NT2/D1 (cell line): ENCODE measurements around the gene CHID1.

Experiments used
- DNase-seq: peaks from one replicate; pipeline ENCODE4 v3.0.0-alpha.2; 2011; ENCODE audit warnings: low read depth, low spot score
- H3K27me3 ChIP-seq: 2 replicates; pipeline ENCODE4 v1.6.0; 2011; ENCODE audit warnings: mild to moderate bottlenecking; ENCODE audit not compliant: insufficient read length, insufficient read depth
- H3K36me3 ChIP-seq: 2 replicates; pipeline ENCODE4 v1.6.1; 2011; ENCODE audit warnings: mild to moderate bottlenecking, low read length, mixed read lengths; ENCODE audit not compliant: insufficient read depth, insufficient read length
- H3K4me1 ChIP-seq: 2 replicates; pipeline ENCODE4 v1.5.1; 2011; ENCODE audit not compliant: insufficient read depth, insufficient read length
- H3K4me3 ChIP-seq: 2 replicates; pipeline ENCODE4 v1.5.1; 2011; ENCODE audit warnings: low read depth; ENCODE audit not compliant: insufficient read length
- H3K9ac ChIP-seq: 2 replicates; pipeline ENCODE4 v1.6.0; 2011; ENCODE audit warnings: low read depth; ENCODE audit not compliant: insufficient read length
- H3K9me3 ChIP-seq: 2 replicates; pipeline ENCODE4 v1.5.1; 2011; ENCODE audit warnings: mild to moderate bottlenecking, low read length; ENCODE audit not compliant: insufficient read depth
- SUZ12 ChIP-seq: IDR thresholded peaks from 2 replicates; pipeline ENCODE4 v1.6.1; 2011; ENCODE audit not compliant: insufficient read length, insufficient read depth; ENCODE audit errors: extremely low read depth
- YY1 ChIP-seq: IDR thresholded peaks from 2 replicates; pipeline ENCODE4 v1.6.1; 2011; ENCODE audit not compliant: insufficient read length, insufficient read depth
- ZNF274 ChIP-seq: IDR thresholded peaks from 2 replicates; pipeline ENCODE4 v1.6.1; 2011; ENCODE audit warnings: mild to moderate bottlenecking, low read depth, low read length

CHID1 gene

DNA sequence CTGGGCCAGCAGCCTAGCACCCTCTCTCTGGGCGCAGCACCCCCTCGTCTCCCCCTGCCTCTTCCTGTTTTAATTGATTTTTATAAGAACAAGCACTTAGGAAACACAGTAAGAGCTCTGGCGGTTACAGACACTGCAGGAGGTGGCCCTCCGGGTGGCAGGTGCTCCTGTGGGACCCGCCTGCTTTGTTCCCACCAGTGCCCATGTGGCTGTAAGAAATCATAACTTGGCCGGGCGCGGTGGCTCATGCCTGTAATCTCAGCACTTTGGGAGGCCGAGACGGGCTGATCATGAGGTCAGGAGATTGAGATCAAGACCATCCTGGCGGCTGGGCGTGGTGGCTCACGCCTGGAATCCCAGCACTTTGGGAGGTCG, 49.5 kb downstream of the CHID1 start:
- Histone ChIP-seq H3K36me3 (peaks cover 28% of the 10 kb centered on the region), H3K4me1 (peaks cover 60% of the 10 kb centered on the region), H3K9me3 (no peaks in the 10 kb centered on the region), H3K27me3 (no peaks in the 10 kb centered on the region), H3K9ac (no peak overlapping the region), H3K4me3 (no peak overlapping the region)
- TF ChIP-seq YY1 = no peak
- TF ChIP-seq SUZ12 = no peak
- TF ChIP-seq ZNF274 = no peak
- DNase-seq = no peak

DNA sequence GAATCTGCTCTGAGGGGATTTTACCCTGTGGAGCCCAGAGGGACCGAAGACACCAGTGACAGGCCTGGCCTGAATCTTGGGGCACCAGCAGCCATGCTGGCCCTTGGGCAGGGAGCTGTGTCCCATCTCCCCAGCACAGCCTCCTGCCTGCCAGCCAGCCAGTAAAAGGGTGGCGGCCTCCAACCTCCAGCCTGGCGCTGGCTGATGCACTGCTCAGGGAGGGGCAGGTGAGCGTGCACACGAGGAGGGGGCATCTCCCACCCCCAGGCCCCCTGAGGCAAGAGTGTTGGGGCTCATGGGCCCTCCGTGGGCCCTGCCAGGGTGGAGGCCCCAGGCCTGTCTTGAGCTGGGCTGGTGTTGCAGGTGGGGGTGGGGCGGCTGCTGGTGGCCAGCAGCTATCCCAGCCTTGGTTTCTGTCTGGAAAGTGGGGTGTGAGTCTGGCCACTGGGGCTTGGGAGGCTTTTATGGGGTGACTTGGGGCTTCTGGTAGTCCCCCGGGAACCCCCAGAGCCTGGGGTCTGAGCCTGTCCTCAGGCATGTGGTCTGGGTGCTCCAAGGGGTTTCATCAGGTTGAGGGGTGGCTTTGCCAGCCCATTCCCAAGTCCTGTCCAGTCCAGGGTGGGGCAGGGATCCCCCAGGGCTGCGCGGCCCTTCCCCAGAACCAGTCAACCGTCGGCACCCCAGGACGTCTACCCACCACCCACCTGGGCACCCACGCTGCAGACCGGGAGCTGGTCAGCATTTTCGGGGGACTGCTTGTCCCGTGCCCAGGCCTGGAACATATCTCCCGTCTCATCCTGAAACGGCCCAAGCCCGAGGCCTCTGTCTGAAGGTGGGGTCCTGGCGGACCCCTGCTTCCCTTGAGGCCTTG, 50.1 kb downstream of the CHID1 start:
- Histone ChIP-seq H3K9me3 (no peaks in the 10 kb centered on the region), H3K9ac (peak overlapping the region; percentile 76), H3K36me3 (peaks cover 28% of the 10 kb centered on the region), H3K27me3 (no peaks in the 10 kb centered on the region), H3K4me3 (no peak overlapping the region), H3K4me1 (peaks cover 63% of the 10 kb centered on the region)
- no peak for TF ChIP-seq ZNF274
- TF ChIP-seq SUZ12 = no peak
- no peak for TF ChIP-seq YY1
- DNase-seq = no peak

DNA sequence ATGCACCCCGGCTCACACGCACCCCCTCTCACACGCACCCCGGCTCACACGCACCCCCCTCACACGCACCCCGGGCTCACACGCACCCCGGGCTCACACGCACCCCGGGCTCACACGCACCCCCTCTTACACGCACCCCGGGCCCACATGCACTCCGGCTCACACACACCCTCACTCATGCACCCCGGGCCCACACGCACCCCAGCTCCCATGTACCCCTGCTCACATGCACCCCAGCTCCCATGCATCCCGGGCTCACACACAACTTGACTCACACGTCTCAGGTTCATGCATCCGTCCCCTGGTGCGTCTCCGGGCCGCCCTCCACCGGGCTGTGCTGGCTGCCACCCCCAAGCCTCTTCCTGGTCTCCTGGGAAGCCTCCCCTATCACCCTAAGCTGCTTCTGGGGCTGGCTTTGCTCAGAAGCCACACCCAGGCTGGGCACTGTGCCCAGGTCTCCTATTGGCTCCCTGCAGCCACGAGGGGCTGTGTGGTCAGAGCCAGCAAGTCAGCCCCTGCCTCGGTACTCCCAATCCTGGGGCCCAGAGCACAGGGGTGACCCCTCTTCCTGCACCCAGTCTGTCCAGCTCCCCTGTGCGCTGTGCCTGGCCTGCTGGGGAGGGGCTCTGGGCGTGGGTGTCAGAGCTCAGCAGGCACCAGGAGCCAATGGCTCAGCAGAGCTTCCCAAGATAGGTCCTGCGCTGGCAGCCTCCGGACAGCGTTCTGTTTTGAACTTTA, 51.0 kb downstream of the CHID1 start:
- no peak for TF ChIP-seq YY1
- no peak for TF ChIP-seq ZNF274
- TF ChIP-seq SUZ12 = no peak
- peak overlapping the region; percentile 76 for H3K9ac ChIP-seq
- H3K9me3 ChIP-seq = no peaks in the 10 kb centered on the region
- H3K36me3 ChIP-seq = peaks cover 28% of the 10 kb centered on the region
- no peak overlapping the region for H3K4me3 ChIP-seq
- H3K4me1 ChIP-seq = peaks cover 66% of the 10 kb centered on the region
- H3K27me3 ChIP-seq = no peaks in the 10 kb centered on the region
- DNase-seq = no peak

DNA sequence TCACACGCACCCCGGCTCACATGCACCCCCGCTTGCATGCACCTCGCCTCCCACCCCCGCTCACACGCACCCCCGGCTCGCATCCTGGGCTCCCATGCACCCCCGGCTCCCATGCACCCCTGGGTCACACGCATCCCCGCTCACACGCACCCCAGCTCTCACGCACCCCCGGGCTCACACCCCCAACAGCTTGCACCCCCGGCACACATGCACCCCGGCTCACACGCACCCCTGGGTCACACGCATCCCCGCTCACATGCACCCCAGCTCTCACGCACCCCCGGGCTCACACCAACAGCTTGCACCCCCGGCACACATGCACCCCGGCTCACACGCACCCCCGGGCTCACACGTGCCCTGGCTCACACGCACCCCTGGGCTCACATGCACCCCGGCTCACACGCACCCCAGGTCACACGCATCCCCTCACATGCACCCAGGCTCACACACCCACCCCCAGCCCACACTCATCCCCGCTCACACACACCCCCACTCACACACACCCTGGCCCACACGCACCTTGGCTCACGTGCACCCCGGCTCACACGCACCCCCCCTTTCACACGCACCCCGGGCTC, 51.8 kb downstream of the CHID1 start:
- Histone ChIP-seq H3K27me3 (no peaks in the 10 kb centered on the region), H3K9ac (no peak overlapping the region), H3K9me3 (no peaks in the 10 kb centered on the region), H3K36me3 (peaks cover 28% of the 10 kb centered on the region), H3K4me1 (peaks cover 64% of the 10 kb centered on the region), H3K4me3 (no peak overlapping the region)
- no peak for DNase-seq
- TF ChIP-seq ZNF274 (no peak), SUZ12 (no peak), YY1 (no peak)

DNA sequence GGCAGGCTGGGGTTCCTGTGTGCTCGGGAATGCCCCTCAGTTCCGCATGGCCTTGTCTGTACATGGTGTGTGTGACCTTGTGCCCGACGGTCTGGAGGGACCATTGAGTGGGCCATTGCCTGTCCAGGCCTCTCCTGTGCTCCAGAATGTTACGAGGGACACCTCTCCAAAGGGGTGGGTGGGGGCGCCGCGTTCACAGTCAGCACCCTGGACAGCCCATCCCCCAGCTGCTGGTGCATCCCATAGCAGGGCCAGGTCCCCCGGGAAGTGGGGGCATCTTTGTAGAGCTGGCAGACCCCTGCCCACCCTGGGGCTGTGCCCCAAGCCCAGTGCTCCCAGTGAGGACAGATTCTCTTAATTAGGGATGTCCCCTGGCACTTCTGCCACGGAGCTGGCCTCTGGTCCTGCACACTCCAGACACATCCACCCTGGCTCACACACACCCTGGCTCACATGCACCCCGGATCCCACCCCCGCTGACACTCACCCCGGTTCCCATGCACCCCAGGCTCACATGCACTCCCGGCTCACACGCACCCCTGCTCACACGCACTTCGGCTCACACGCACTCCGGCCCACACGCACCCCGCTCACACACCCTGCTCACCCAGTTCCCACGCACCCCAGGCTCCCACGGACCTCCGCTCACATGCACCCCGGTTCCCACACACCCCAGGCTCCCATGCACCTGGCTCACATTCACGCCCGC, 52.4 kb downstream of the CHID1 start:
- Histone ChIP-seq H3K9ac (no peak overlapping the region), H3K4me1 (peaks cover 59% of the 10 kb centered on the region), H3K4me3 (no peak overlapping the region), H3K9me3 (no peaks in the 10 kb centered on the region), H3K36me3 (peaks cover 27% of the 10 kb centered on the region), H3K27me3 (no peaks in the 10 kb centered on the region)
- DNase-seq = no peak
- TF ChIP-seq SUZ12 (no peak), YY1 (no peak), ZNF274 (no peak)

DNA sequence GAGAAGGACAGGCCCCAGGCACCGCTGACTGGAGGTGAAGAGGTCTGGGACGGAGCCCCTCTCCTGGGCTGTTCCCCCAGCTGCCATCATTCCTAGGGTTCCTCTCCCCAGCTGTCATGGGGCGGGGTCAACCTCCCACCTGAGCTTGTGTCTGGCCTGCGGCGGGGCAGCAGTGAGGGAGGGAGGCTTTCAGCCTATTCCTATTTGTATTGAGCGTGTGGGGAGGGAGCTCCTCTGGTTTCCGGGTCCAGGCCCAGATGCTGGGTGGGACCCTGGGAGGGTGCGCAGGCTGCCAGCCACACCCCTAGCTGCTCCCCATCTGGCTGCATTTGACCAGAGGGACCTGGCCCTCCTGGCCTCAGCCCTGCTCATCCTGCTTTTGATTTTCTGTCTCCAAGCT, 54.2 kb downstream of the CHID1 start:
- TF ChIP-seq YY1 (no peak), ZNF274 (no peak), SUZ12 (no peak)
- no peaks in the 10 kb centered on the region for H3K9me3 ChIP-seq
- H3K9ac ChIP-seq = peak overlapping the region; percentile 17
- DNase-seq = no peak
- H3K4me3 ChIP-seq = no peak overlapping the region
- H3K36me3 ChIP-seq = peaks cover 33% of the 10 kb centered on the region
- H3K27me3 ChIP-seq = no peaks in the 10 kb centered on the region
- peaks cover 59% of the 10 kb centered on the region for H3K4me1 ChIP-seq
